Activated T-helper 1 cell treated with anti-CD3 and anti-CD28 coated beads, Interleukin-12 subunit alpha, Interleukin-12 subunit beta, Interleukin-2, Interleukin-4 antibody, amounts not matched to agents 30 ng/mL and 10 ng/mL and 1 ng/mL, durations not matched to agents 14 hours and 24 hours and 36 hours (primary cell): Measurements from ENCODE around the gene TMPRSS3. TPM values are rescaled to one million over a fixed set of nuclear protein-coding genes. Genes with fewer than 3 reads are reported as not detected.

Source experiments
- DNase-seq: peaks from one replicate; pipeline ENCODE4 v3.0.0; 2021; ENCODE audit warnings: low spot score
- H3K27ac Mint-ChIP-seq: one replicate; pipeline ENCODE4 v1.8.0; 2021; ENCODE audit warnings: mild to moderate bottlenecking, mixed read lengths
- H3K27me3 Mint-ChIP-seq: one replicate; pipeline ENCODE4 v1.8.0; 2022; ENCODE audit warnings: mild to moderate bottlenecking, moderate library complexity, mixed read lengths; ENCODE audit not compliant: insufficient read depth
- H3K36me3 Mint-ChIP-seq: one replicate; pipeline ENCODE4 v1.8.0; 2021; ENCODE audit warnings: low read depth, mixed read lengths
- H3K4me1 Mint-ChIP-seq: one replicate; pipeline ENCODE4 v1.8.0; 2021; ENCODE audit warnings: low read depth, mixed read lengths
- H3K4me3 Mint-ChIP-seq: one replicate; pipeline ENCODE4 v1.8.0; 2021; ENCODE audit warnings: mild to moderate bottlenecking, moderate library complexity, mixed read lengths
- H3K9me3 Mint-ChIP-seq: one replicate; pipeline ENCODE4 v1.8.0; 2021; ENCODE audit warnings: mixed read lengths
- intact Hi-C: fragments of 100-400 bp; cut with micrococcal nuclease; formaldehyde crosslinking; loops from one replicate; pipeline ENCODE4 v1.15.1; 2024
- total RNA-seq: library from RNA; stranded (reverse); gene quantifications from 2 replicates; pipeline ENCODE4 v1.2.3, GENCODE V29; 2022

Gene TMPRSS3
- total RNA-seq, 1 donor from 2014 or later: 33.7 TPM

GRCh38 chr21:42377951-42378340, 17.9 kb downstream of the TMPRSS3 start:
- peaks cover 21% of the 10 kb centered on the region for H3K36me3 Mint-ChIP-seq

DNA sequence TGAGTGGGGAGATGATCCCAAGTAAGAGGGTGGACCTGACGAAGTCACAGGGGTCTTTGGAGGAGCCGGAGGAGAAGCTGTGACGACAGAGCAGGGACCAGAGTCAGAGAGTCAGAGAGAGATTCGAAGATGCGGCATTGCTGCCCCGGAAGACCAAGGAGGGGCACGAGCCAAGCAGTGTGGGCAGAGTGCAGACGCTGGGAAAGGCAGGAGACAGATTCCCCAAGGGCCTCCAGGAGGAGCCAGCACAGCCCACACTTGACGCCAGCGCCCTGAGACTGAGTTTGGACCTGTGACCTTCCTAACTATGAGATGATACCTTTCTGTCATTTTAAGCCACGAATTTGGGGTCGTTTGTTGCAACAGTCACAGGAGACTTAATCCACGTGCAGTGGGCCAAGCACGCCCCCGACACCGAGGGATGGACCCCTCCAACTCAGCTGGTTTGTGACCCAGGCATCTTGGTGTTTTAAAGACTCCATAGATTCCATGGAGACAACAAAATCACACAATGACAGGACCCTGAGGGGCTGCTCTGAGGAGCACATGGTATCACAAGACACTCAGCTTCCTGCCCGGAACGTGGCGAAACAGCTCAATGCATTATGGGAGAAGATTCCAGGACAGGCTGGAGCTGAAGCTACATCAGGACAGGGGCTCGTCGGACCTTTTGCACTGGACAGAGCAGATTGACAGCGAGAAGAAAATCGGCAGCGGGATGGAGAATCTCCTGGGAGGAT, 18.5 kb downstream of the TMPRSS3 start:
- peaks cover 19% of the 10 kb centered on the region for H3K36me3 Mint-ChIP-seq

More at GRCh38 chr21:42377951-42378340, 17.9 kb downstream of the TMPRSS3 start:
- DNase-seq: no peak
- H3K27me3 Mint-ChIP-seq: no peaks in the 10 kb centered on the region
- peaks cover 22% of the 10 kb centered on the region for H3K4me1 Mint-ChIP-seq
- peaks cover 15% of the 10 kb centered on the region for H3K9me3 Mint-ChIP-seq
- no peak overlapping the region for H3K27ac Mint-ChIP-seq
- intact Hi-C loops: no loop called here
- H3K4me3 Mint-ChIP-seq: no peak overlapping the region

GRCh38 chr21:42376338-42376982, 19.4 kb downstream of the TMPRSS3 start:
- Mint-ChIP-seq H3K4me3 (no peak overlapping the region), H3K27me3 (no peaks in the 10 kb centered on the region), H3K4me1 (peaks cover 17% of the 10 kb centered on the region), H3K9me3 (peaks cover 2% of the 10 kb centered on the region), H3K27ac (no peak overlapping the region), H3K36me3 (peaks cover 15% of the 10 kb centered on the region)
- intact Hi-C loops: no loop called here
- no peak for DNase-seq

More for the DNA sequence above, 18.5 kb downstream of the TMPRSS3 start:
- DNase-seq: no peak
- no peak overlapping the region for H3K4me3 Mint-ChIP-seq
- H3K27me3 Mint-ChIP-seq: no peaks in the 10 kb centered on the region
- H3K27ac Mint-ChIP-seq: no peak overlapping the region
- peaks cover 23% of the 10 kb centered on the region for H3K4me1 Mint-ChIP-seq
- intact Hi-C loops: no loop called here
- peaks cover 11% of the 10 kb centered on the region for H3K9me3 Mint-ChIP-seq

DNA sequence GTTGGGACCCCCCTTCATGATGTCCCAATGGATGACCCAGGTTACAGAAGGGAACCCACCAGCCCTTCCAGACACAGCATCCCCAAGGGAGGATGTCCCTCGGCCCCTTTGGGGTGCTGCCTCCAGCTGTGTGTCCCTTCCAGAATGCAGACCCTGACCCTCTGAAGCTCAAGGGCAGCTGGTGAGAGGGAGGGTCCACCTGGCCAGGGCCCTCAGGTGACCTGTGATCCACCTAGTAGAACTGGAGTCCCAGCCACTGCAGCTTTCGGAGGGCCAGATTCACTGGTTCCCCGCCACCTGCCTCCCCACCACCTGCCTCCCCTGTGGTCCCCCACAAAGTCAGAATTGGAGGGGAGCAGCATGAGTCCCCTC, 19.9 kb downstream of the TMPRSS3 start:
- H3K27me3 Mint-ChIP-seq: no peaks in the 10 kb centered on the region
- no peak overlapping the region for H3K4me3 Mint-ChIP-seq
- H3K27ac Mint-ChIP-seq: no peak overlapping the region
- peaks cover 13% of the 10 kb centered on the region for H3K36me3 Mint-ChIP-seq
- intact Hi-C loops: no loop called here
- DNase-seq: no peak
- H3K9me3 Mint-ChIP-seq: no peaks in the 10 kb centered on the region
- H3K4me1 Mint-ChIP-seq: peaks cover 16% of the 10 kb centered on the region

- Mint-ChIP-seq H3K27me3 (no peaks in the 10 kb centered on the region), H3K36me3 (peaks cover 11% of the 10 kb centered on the region), H3K4me3 (no peak overlapping the region), H3K27ac (peak overlapping the region; percentile 67), H3K9me3 (no peaks in the 10 kb centered on the region), H3K4me1 (peaks cover 16% of the 10 kb centered on the region)
- intact Hi-C loops: no loop called here
- DNase-seq: no peak
Observed at GRCh38 chr21:42375506-42375905, 20.3 kb downstream of the TMPRSS3 start.

GRCh38 chr21:42374864-42375499, 20.9 kb downstream of the TMPRSS3 start:
- H3K27ac Mint-ChIP-seq: peak overlapping the region; percentile 67
- H3K9me3 Mint-ChIP-seq: no peaks in the 10 kb centered on the region
- H3K4me3 Mint-ChIP-seq: no peak overlapping the region
- DNase-seq: no peak
- peaks cover 6% of the 10 kb centered on the region for H3K36me3 Mint-ChIP-seq
- intact Hi-C loops: no loop called here
- H3K27me3 Mint-ChIP-seq: no peaks in the 10 kb centered on the region
- peaks cover 16% of the 10 kb centered on the region for H3K4me1 Mint-ChIP-seq

GRCh38 chr21:42374457-42374856, 21.4 kb downstream of the TMPRSS3 start:
- no peak overlapping the region for H3K4me3 Mint-ChIP-seq
- H3K27ac Mint-ChIP-seq: peak overlapping the region; percentile 67
- no peak for DNase-seq
- H3K4me1 Mint-ChIP-seq: peaks cover 16% of the 10 kb centered on the region
- H3K9me3 Mint-ChIP-seq: no peaks in the 10 kb centered on the region
- peaks cover 6% of the 10 kb centered on the region for H3K36me3 Mint-ChIP-seq
- no peaks in the 10 kb centered on the region for H3K27me3 Mint-ChIP-seq
- intact Hi-C loops: no loop called here

- H3K9me3 Mint-ChIP-seq: no peaks in the 10 kb centered on the region
- peaks cover 16% of the 10 kb centered on the region for H3K4me1 Mint-ChIP-seq
- no peak for DNase-seq
- H3K36me3 Mint-ChIP-seq: peaks cover 6% of the 10 kb centered on the region
- intact Hi-C loops: no loop called here
- no peaks in the 10 kb centered on the region for H3K27me3 Mint-ChIP-seq
- peak overlapping the region; percentile 67 for H3K27ac Mint-ChIP-seq
- H3K4me3 Mint-ChIP-seq: no peak overlapping the region
Observed at GRCh38 chr21:42373908-42374455, 21.9 kb downstream of the TMPRSS3 start.

DNA sequence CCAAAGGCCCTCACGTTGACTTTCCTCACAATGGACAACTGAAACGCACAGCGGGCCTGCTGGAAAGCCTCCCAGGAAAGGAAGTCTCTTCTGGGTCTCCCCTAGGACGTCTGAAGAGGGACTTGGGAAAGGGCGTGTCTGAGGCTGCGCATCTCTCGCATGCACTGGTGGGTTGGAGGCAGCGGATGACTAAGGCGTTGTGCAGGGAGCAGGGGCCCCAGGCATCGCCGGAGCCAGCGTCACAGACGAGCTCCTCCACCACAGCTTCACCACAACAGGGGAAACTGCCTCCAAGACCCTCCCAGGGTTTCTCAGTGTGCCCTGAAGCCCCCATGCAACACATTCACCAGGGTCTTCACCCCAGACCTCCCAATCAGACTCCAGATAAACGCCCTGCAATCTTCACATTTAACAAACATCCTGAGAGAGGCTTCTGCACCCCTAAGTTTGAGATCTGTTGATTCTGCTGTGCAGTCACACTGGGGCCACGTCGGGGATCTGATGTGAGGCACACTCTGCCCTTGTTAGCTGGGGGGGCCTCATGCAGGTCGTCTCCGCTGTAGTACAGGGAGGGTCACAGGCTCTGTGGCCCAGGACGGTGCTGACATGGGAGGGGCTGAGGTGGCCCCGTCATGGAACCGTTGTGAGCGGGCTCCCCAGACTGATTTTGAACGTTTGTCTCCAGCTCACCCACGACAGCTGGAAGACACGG, 22.5 kb downstream of the TMPRSS3 start:
- Mint-ChIP-seq H3K4me3 (peak overlapping the region; percentile 39), H3K27ac (peak overlapping the region; percentile 55), H3K4me1 (peaks cover 16% of the 10 kb centered on the region), H3K9me3 (no peaks in the 10 kb centered on the region), H3K27me3 (no peaks in the 10 kb centered on the region), H3K36me3 (peaks cover 6% of the 10 kb centered on the region)
- no peak for DNase-seq
- intact Hi-C loops: no loop called here

DNA sequence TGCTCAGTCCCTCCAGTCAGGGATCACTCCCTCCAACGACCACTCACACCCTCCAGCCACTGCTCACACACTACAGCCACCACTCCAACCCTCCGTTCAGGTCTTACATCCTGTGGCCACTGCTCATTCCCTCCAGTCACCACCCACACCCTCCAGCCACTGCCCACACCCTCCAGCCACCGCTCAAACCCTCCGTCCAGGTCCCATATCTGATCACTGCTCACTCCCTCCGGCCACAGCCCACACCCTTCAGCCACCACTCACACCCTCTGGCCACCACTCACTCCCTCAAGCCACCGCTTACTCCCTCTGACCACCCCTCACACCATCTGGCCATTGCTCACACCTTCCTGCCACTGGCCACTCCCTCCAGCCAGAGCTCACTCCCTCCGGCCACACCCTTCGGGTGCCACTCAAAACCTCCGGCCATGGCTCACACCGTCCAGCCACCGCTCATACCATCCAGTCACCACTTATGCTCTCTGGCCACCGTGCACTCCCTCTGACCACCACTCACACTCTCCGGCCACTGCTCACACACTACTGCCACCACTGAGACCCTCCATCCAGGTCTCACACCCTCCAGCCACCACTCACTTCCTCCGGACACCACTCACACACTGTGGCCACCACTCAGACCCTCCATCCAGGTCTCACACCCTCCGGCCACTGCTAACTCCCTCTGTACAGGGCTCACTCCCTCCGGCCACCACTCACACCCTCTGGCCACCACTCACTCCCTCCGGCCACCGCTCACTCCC, 24.8 kb downstream of the TMPRSS3 start:
- intact Hi-C loops: no loop called here
- peaks cover 16% of the 10 kb centered on the region for H3K4me1 Mint-ChIP-seq

GRCh38 chr21:42369821-42370220, 26.0 kb downstream of the TMPRSS3 start:
- no peaks in the 10 kb centered on the region for H3K9me3 Mint-ChIP-seq
- peaks cover 16% of the 10 kb centered on the region for H3K4me1 Mint-ChIP-seq
- no peak for DNase-seq
- peaks cover 3% of the 10 kb centered on the region for H3K36me3 Mint-ChIP-seq
- no peak overlapping the region for H3K4me3 Mint-ChIP-seq
- intact Hi-C loops: no loop called here
- no peaks in the 10 kb centered on the region for H3K27me3 Mint-ChIP-seq
- no peak overlapping the region for H3K27ac Mint-ChIP-seq

More for the DNA sequence above, 24.8 kb downstream of the TMPRSS3 start:
- Mint-ChIP-seq H3K4me3 (no peak overlapping the region), H3K9me3 (no peaks in the 10 kb centered on the region), H3K27ac (no peak overlapping the region), H3K36me3 (peaks cover 4% of the 10 kb centered on the region), H3K27me3 (no peaks in the 10 kb centered on the region)
- no peak for DNase-seq
